WTC11 (cell line): ENCODE measurements around the gene EFHD2. TPM values are rescaled to one million over a fixed set of nuclear protein-coding genes. Genes with fewer than 3 reads are reported as not detected.

Experiments used
- ATAC-seq: fragments of 200-7000 bp; cut with Tn5 transposase; 2 replicates; pipeline ENCODE4 v1.10.0; 2021; ENCODE audit warnings: mild to moderate bottlenecking, moderate library complexity
- CTCF ChIA-PET: fragments of 300-600 bp; sonication (Branson Sonifier 250); formaldehyde crosslinking; loops from one replicate; lab custom pipeline; 2021; ENCODE audit warnings: antibody characterized with exemption; lab: Charles Lee
- POLR2A ChIA-PET: fragments of 350-600 bp; sonication (Branson Sonifier 250); formaldehyde crosslinking; loops from one replicate; lab custom pipeline; 2021; ENCODE audit warnings: antibody characterized with exemption; lab: Charles Lee
- DNase-seq: peaks from one replicate; pipeline ENCODE4 v3.0.0; 2021; ENCODE audit warnings: low spot score
- H3K27ac Mint-ChIP-seq: 2 replicates; pipeline ENCODE4 v1.8.0; 2021; ENCODE audit warnings: mixed read lengths
- H3K27me3 Mint-ChIP-seq: 2 replicates; pipeline ENCODE4 v1.8.0; 2021; ENCODE audit warnings: low read depth, mild to moderate bottlenecking, moderate library complexity, mixed read lengths
- H3K36me3 Mint-ChIP-seq: 2 replicates; pipeline ENCODE4 v1.8.0; 2021; ENCODE audit warnings: mixed read lengths
- H3K4me1 Mint-ChIP-seq: 2 replicates; pipeline ENCODE4 v1.8.0; 2022; ENCODE audit warnings: mixed read lengths
- H3K4me3 Mint-ChIP-seq: 2 replicates; pipeline ENCODE4 v1.8.0; 2021; ENCODE audit warnings: mild to moderate bottlenecking, moderate library complexity, mixed read lengths
- H3K9me3 Mint-ChIP-seq: 2 replicates; pipeline ENCODE4 v1.8.0; 2021; ENCODE audit warnings: mixed read lengths
- AR ChIP-seq: fragments of 250-450 bp; sonication (Bioruptor Pico); IDR thresholded peaks from 2 replicates; pipeline ENCODE4 v1.9.0; 2021; ENCODE audit warnings: mild to moderate bottlenecking
- CBFB ChIP-seq: sonication (generic); formaldehyde crosslinking; IDR thresholded peaks from 2 replicates; pipeline ENCODE4 v1.8.1; 2022; ENCODE audit warnings: mild to moderate bottlenecking, low read depth, missing genetic modification reagents
- ERG ChIP-seq: fragments of 250-450 bp; sonication (Bioruptor Pico); IDR thresholded peaks from 2 replicates; pipeline ENCODE4 v1.8.0; 2021; ENCODE audit warnings: mild to moderate bottlenecking
- ETV6 ChIP-seq: sonication (generic); formaldehyde crosslinking; IDR thresholded peaks from 2 replicates; pipeline ENCODE4 v1.8.1; 2022; ENCODE audit warnings: mild to moderate bottlenecking, missing genetic modification reagents
- FOXK1 ChIP-seq: sonication (generic); formaldehyde crosslinking; IDR thresholded peaks from 2 replicates; pipeline ENCODE4 v1.8.0; 2022; ENCODE audit warnings: mild to moderate bottlenecking, moderate library complexity, missing genetic modification reagents
- GABPB1 ChIP-seq: sonication (generic); formaldehyde crosslinking; IDR thresholded peaks from 2 replicates; pipeline ENCODE4 v1.8.1; 2023; ENCODE audit warnings: mild to moderate bottlenecking, missing genetic modification reagents
- GRHL2 ChIP-seq: fragments of 250-450 bp; sonication (Bioruptor Pico); IDR thresholded peaks from 2 replicates; pipeline ENCODE4 v1.8.0; 2022; ENCODE audit warnings: mild to moderate bottlenecking, moderate library complexity; ENCODE audit not compliant: insufficient replicate concordance, severe bottlenecking
- JAZF1 ChIP-seq: fragments of 250-450 bp; sonication (Bioruptor Pico); IDR thresholded peaks from 2 replicates; pipeline ENCODE4 v1.9.0; 2021; ENCODE audit warnings: moderate library complexity, mild to moderate bottlenecking, inconsistent platforms
- MYBL2 ChIP-seq: sonication (generic); formaldehyde crosslinking; IDR thresholded peaks from 2 replicates; pipeline ENCODE4 v1.8.1; 2023; ENCODE audit warnings: mild to moderate bottlenecking, moderate library complexity, missing genetic modification reagents
- NR1H2 ChIP-seq: sonication (generic); formaldehyde crosslinking; IDR thresholded peaks from 2 replicates; pipeline ENCODE4 v1.9.0; 2021; ENCODE audit warnings: mild to moderate bottlenecking, moderate library complexity, missing genetic modification reagents
- NR2C2 ChIP-seq: sonication (generic); formaldehyde crosslinking; IDR thresholded peaks from 2 replicates; pipeline ENCODE4 v1.8.0; 2022; ENCODE audit warnings: mild to moderate bottlenecking, missing genetic modification reagents
- NR3C1 ChIP-seq: sonication (generic); formaldehyde crosslinking; conservative IDR thresholded peaks from 2 replicates; pipeline ENCODE4 v1.8.1; 2023; ENCODE audit warnings: low read depth, mild to moderate bottlenecking, missing genetic modification reagents
- PRRX2 ChIP-seq: fragments of 250-450 bp; sonication (Bioruptor Pico); IDR thresholded peaks from 2 replicates; pipeline ENCODE4 v1.8.0; 2021; ENCODE audit warnings: mild to moderate bottlenecking
- RELA ChIP-seq: sonication (generic); formaldehyde crosslinking; IDR thresholded peaks from 2 replicates; pipeline ENCODE4 v1.8.1; 2022; ENCODE audit warnings: missing genetic modification reagents, mild to moderate bottlenecking, borderline replicate concordance
- SMAD3 ChIP-seq: sonication (generic); formaldehyde crosslinking; IDR thresholded peaks from 2 replicates; pipeline ENCODE4 v1.8.0; 2022; ENCODE audit warnings: missing genetic modification reagents, mild to moderate bottlenecking, borderline replicate concordance
- SOX15 ChIP-seq: fragments of 250-450 bp; sonication (Bioruptor Pico); IDR thresholded peaks from 2 replicates; pipeline ENCODE4 v1.9.0; 2021; ENCODE audit warnings: mild to moderate bottlenecking
- STAT6 ChIP-seq: sonication (generic); formaldehyde crosslinking; conservative IDR thresholded peaks from 2 replicates; pipeline ENCODE4 v1.8.1; 2023; ENCODE audit warnings: mild to moderate bottlenecking, low read depth, missing genetic modification reagents, moderate library complexity
- ZNF416 ChIP-seq: fragments of 250-450 bp; sonication (Bioruptor Pico); IDR thresholded peaks from 2 replicates; pipeline ENCODE4 v1.9.0; 2021; ENCODE audit warnings: mild to moderate bottlenecking, inconsistent platforms
- total RNA-seq: library from RNA; stranded (reverse); gene quantifications from 3 replicates; pipeline ENCODE4 v1.2.3, GENCODE V29; 2021
- TF ChIP-seq, protein P1 (sequence below): sonication (generic); formaldehyde crosslinking; IDR thresholded peaks from 2 replicates; pipeline ENCODE4 v1.8.0; 2022; ENCODE audit warnings: mild to moderate bottlenecking, missing genetic modification reagents
- TF ChIP-seq, protein P2 (sequence below): sonication (generic); formaldehyde crosslinking; IDR thresholded peaks from 2 replicates; pipeline ENCODE4 v1.8.1; 2023; ENCODE audit warnings: mild to moderate bottlenecking, missing genetic modification reagents, borderline replicate concordance
- TF ChIP-seq, protein P3 (sequence below): sonication (generic); formaldehyde crosslinking; IDR thresholded peaks from 2 replicates; pipeline ENCODE4 v1.8.1; 2022; ENCODE audit warnings: mild to moderate bottlenecking, missing genetic modification reagents, moderate library complexity, borderline replicate concordance

The EFHD2 gene
- total RNA-seq, 1 experiment from 2014 or later: 23.8 TPM

- Mint-ChIP-seq H3K27me3 (0 out of 2 replicates have a peak, but pooled peaks cover 4% of the 10 kb centered on the region), H3K9me3 (no peaks in the 10 kb centered on the region), H3K4me3 (no peak overlapping the region), H3K36me3 (no peaks in the 10 kb centered on the region), H3K27ac (no peak overlapping the region)
- CTCF ChIA-PET: interaction anchor here (1.3 to 5.0 kb wide), 2 partner anchors 11 to 119 kb away, joined by 3 to 20 read pairs; no protein-coding TSS in a partner anchor
- DNase-seq (no peak), ATAC-seq (no peak)
- POLR2A ChIA-PET: no interaction called here
- no peak for TF ChIP-seq SMAD3 (CRISPR knock-in tag)
- TF ChIP-seq ZNF416 (CRISPR knock-in tag): no peak
- no peak for TF ChIP-seq ETV6 (CRISPR knock-in tag)
- no peak for TF ChIP-seq NR2C2
- no peak for TF ChIP-seq RELA
- TF ChIP-seq, protein P1, sequence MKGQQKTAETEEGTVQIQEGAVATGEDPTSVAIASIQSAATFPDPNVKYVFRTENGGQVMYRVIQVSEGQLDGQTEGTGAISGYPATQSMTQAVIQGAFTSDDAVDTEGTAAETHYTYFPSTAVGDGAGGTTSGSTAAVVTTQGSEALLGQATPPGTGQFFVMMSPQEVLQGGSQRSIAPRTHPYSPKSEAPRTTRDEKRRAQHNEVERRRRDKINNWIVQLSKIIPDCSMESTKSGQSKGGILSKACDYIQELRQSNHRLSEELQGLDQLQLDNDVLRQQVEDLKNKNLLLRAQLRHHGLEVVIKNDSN (CRISPR knock-in tag): no peak
- no peak for TF ChIP-seq CBFB (CRISPR knock-in tag)
- no peak for TF ChIP-seq FOXK1 (CRISPR knock-in tag)
- TF ChIP-seq GRHL2: no peak
- TF ChIP-seq ERG (CRISPR knock-in tag): no peak
- TF ChIP-seq, all 79 proteins: peak for 0
- H3K4me1 Mint-ChIP-seq: no peaks in the 10 kb centered on the region
Observed at GRCh38 chr1:15442759-15443158, 33.1 kb downstream of the EFHD2 start.

DNA sequence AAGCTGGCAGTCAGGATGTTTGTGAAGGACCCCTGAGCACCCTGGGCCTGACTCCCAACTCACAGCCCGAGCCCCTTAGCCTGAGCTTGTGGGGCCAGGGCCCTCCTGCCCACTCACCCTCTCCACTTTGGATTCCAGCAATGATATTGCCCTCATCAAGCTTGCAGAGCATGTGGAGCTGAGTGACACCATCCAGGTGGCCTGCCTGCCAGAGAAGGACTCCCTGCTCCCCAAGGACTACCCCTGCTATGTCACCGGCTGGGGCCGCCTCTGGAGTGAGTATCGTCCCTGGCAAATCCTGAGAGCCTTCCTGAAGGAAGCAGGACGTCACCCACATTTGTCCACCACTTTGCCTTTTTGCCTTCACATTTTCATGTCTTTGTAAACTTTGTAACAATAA is 33.6 kb downstream of the EFHD2 start:
- ATAC-seq (no peak), DNase-seq (no peak)
- POLR2A ChIA-PET: interaction anchor here (0.6 kb wide), 1 partner anchor 86 kb away, joined by 3 read pairs; no protein-coding TSS in a partner anchor
- H3K4me3 Mint-ChIP-seq: no peak overlapping the region
- H3K27me3 Mint-ChIP-seq: 0 out of 2 replicates have a peak, but pooled peaks cover 4% of the 10 kb centered on the region
- no peaks in the 10 kb centered on the region for H3K9me3 Mint-ChIP-seq
- no peaks in the 10 kb centered on the region for H3K4me1 Mint-ChIP-seq
- H3K27ac Mint-ChIP-seq: no peak overlapping the region
- H3K36me3 Mint-ChIP-seq: no peaks in the 10 kb centered on the region
- CTCF ChIA-PET: interaction anchor here (5.0 kb wide), 1 partner anchor 12 kb away, joined by 20 read pairs; no protein-coding TSS in a partner anchor
- TF ChIP-seq, protein P1 (CRISPR knock-in tag): no peak
- no peak for TF ChIP-seq SOX15
- TF ChIP-seq JAZF1 (CRISPR knock-in tag): no peak
- TF ChIP-seq, protein P2, sequence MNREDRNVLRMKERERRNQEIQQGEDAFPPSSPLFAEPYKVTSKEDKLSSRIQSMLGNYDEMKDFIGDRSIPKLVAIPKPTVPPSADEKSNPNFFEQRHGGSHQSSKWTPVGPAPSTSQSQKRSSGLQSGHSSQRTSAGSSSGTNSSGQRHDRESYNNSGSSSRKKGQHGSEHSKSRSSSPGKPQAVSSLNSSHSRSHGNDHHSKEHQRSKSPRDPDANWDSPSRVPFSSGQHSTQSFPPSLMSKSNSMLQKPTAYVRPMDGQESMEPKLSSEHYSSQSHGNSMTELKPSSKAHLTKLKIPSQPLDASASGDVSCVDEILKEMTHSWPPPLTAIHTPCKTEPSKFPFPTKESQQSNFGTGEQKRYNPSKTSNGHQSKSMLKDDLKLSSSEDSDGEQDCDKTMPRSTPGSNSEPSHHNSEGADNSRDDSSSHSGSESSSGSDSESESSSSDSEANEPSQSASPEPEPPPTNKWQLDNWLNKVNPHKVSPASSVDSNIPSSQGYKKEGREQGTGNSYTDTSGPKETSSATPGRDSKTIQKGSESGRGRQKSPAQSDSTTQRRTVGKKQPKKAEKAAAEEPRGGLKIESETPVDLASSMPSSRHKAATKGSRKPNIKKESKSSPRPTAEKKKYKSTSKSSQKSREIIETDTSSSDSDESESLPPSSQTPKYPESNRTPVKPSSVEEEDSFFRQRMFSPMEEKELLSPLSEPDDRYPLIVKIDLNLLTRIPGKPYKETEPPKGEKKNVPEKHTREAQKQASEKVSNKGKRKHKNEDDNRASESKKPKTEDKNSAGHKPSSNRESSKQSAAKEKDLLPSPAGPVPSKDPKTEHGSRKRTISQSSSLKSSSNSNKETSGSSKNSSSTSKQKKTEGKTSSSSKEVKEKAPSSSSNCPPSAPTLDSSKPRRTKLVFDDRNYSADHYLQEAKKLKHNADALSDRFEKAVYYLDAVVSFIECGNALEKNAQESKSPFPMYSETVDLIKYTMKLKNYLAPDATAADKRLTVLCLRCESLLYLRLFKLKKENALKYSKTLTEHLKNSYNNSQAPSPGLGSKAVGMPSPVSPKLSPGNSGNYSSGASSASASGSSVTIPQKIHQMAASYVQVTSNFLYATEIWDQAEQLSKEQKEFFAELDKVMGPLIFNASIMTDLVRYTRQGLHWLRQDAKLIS: no peak
- TF ChIP-seq NR1H2 (CRISPR knock-in tag): no peak
- no peak for TF ChIP-seq PRRX2 (CRISPR knock-in tag)
- no peak for TF ChIP-seq ZNF416 (CRISPR knock-in tag)
- no peak for TF ChIP-seq AR
- TF ChIP-seq STAT6: no peak
- TF ChIP-seq GABPB1 (CRISPR knock-in tag): no peak
- TF ChIP-seq, protein P3, sequence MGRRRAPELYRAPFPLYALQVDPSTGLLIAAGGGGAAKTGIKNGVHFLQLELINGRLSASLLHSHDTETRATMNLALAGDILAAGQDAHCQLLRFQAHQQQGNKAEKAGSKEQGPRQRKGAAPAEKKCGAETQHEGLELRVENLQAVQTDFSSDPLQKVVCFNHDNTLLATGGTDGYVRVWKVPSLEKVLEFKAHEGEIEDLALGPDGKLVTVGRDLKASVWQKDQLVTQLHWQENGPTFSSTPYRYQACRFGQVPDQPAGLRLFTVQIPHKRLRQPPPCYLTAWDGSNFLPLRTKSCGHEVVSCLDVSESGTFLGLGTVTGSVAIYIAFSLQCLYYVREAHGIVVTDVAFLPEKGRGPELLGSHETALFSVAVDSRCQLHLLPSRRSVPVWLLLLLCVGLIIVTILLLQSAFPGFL: no peak
- TF ChIP-seq MYBL2: no peak
- TF ChIP-seq NR3C1 (CRISPR knock-in tag): no peak
